Lower leg skin (tissue), 3 donors: Measurements from ENCODE around the gene TTC1.

Experiments used
- CTCF ChIP-seq, 3 donors: fragments of 450-650 bp; IDR thresholded peaks; one replicate each; pipeline ENCODE4 v1.5.1; 2016; ENCODE audit warnings: antibody characterized with exemption in 3 of 3, mild to moderate bottlenecking in 3 of 3, moderate library complexity in 2 of 3
- POLR2A ChIP-seq, 2 donors: fragments of 450-650 bp; IDR thresholded peaks; one replicate each; pipeline ENCODE4 v1.6.1; 2016 to 2017; ENCODE audit warnings: antibody characterized with exemption in 2 of 2, mild to moderate bottlenecking in 1 of 2, moderate library complexity in 1 of 2

DNA sequence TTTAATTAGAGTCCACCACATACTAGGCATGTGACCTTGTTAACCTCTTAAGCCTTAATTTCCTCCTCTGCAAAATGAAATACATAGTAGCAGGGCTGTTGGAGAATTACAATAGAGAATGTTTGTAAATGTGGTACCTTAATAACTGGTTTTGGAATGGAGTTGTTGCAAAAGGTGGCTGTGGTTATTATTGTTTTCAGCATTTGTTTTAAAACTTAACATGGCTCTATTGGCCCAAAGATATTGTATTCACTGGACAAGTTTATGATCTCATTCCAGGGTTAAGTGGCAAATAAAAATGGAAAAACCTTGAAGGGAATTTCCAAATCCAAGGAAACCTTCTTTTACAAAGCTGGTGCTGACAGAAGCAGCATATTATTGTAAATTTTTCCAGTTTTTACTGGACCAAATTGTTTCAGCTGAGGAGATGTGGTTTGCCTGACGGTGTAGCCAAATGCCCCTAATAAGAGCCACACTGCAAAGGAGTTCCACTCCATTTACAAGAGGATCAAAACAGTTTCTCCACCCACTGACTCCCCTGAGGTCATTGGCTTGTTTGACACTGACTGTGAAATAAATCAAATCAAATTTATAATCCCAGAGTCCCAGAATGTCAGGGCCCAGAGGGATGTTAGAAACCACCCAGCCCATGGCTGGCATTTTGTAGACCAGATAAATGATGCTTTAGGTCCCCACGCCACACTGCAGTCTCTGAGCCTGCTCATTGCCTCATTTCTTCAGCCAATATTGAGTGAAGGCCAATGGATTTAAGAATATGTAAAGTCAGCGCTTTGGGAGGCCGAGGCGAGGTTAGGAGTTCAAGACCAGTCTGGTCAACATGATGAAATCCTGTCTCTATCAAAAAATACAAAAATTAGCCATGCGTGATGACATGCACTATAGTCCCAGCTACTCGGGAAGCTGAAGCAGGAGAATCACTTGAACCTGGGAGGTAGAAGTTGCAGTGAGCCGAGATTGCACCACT lies 47.5 kb upstream of the TTC1 start:
- TF ChIP-seq POLR2A (IDR thresholded peaks at IDR 0.05) (no peak), CTCF (IDR thresholded peaks at IDR 0.05) (no peak)
